HL-60 (cell line): ENCODE measurements around the gene PLA2G6.

Experiments used
- DNase-seq, 2 experiments: peaks; one replicate each; pipeline ENCODE4 v3.0.0-alpha.2; 2010 to 2020; ENCODE audit warnings: low read depth in 1 of 2, low spot score in 1 of 2
- H3K27ac ChIP-seq: fragments of 250-450 bp; sonication (Bioruptor Pico); replicated peaks from 2 replicates; pipeline ENCODE4 v1.5.1; 2020; ENCODE audit warnings: mild to moderate bottlenecking, moderate library complexity
- H3K27me3 ChIP-seq: fragments of 250-450 bp; sonication (Bioruptor Pico); 2 replicates; pipeline ENCODE4 v1.5.1; 2021; ENCODE audit warnings: mild to moderate bottlenecking, moderate library complexity; ENCODE audit not compliant: insufficient read depth, poor library complexity, severe bottlenecking
- H3K4me3 ChIP-seq: replicated peaks from 2 replicates; pipeline ENCODE4 v1.5.1; 2011; ENCODE audit warnings: mild to moderate bottlenecking, control low read depth, low read length; ENCODE audit not compliant: insufficient read depth
- GABPA ChIP-seq: IDR thresholded peaks from 2 replicates; pipeline ENCODE4 v1.6.1; 2012; ENCODE audit warnings: low read depth
- POLR2AphosphoS5 ChIP-seq: IDR thresholded peaks from 2 replicates; pipeline ENCODE4 v1.6.1; 2012; ENCODE audit warnings: low read depth
- SPI1 ChIP-seq: IDR thresholded peaks from 2 replicates; pipeline ENCODE4 v1.6.1; 2012; ENCODE audit warnings: low read depth, mild to moderate bottlenecking, borderline replicate concordance
- TF ChIP-seq, protein P1 (sequence below): IDR thresholded peaks from one replicate; pipeline ENCODE4 v1.5.1; 2011; ENCODE audit warnings: low read length, control low read depth, inconsistent platforms; ENCODE audit not compliant: insufficient read depth
- TF ChIP-seq, protein P2 (sequence below): IDR thresholded peaks from 2 replicates; pipeline ENCODE4 v1.6.1; 2012; ENCODE audit warnings: low read depth; ENCODE audit not compliant: insufficient replicate concordance

PLA2G6 gene

DNA sequence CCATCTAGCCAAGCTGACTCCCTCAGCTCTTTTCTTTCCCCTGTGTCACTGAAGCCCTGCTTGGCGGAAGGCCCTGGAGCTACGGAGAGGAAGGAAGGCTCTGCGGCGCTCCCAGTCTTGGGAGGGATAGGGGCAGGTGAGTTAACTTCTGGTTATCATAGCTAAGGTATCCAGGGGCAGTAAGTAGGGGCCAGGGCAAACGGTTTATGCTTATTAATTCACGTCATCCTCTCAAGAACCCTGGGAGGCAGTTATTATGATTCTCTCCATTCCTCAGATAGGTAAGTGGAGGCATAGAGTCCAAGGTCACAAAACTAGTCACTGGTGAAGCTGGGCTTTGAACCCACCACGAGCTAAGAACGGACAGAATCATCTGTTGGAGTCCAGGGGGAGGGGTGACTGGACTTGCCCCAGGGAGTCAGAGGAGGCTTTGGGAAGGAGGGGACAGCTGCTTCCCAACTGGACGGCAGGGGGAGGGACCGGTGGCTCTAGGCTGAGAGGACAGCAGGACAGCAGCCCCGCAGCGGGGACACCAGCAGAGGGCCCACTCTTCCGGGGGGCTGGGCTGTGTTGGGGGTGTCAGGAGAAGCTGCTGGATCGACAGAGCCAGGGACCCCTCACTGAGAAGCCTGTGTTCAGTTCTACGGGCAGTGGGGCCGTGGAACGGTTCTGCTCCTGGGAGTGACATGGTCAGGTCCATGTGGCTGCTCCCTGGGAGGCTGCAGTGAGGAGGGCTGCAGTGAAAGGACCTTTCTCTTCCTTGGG, 74.6 kb downstream of the PLA2G6 start:
- H3K27ac ChIP-seq: no peak overlapping the region
- TF ChIP-seq, protein P1, sequence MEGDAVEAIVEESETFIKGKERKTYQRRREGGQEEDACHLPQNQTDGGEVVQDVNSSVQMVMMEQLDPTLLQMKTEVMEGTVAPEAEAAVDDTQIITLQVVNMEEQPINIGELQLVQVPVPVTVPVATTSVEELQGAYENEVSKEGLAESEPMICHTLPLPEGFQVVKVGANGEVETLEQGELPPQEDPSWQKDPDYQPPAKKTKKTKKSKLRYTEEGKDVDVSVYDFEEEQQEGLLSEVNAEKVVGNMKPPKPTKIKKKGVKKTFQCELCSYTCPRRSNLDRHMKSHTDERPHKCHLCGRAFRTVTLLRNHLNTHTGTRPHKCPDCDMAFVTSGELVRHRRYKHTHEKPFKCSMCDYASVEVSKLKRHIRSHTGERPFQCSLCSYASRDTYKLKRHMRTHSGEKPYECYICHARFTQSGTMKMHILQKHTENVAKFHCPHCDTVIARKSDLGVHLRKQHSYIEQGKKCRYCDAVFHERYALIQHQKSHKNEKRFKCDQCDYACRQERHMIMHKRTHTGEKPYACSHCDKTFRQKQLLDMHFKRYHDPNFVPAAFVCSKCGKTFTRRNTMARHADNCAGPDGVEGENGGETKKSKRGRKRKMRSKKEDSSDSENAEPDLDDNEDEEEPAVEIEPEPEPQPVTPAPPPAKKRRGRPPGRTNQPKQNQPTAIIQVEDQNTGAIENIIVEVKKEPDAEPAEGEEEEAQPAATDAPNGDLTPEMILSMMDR: no peak
- TF ChIP-seq GABPA: no peak
- no peak for TF ChIP-seq POLR2AphosphoS5
- TF ChIP-seq, protein P2, sequence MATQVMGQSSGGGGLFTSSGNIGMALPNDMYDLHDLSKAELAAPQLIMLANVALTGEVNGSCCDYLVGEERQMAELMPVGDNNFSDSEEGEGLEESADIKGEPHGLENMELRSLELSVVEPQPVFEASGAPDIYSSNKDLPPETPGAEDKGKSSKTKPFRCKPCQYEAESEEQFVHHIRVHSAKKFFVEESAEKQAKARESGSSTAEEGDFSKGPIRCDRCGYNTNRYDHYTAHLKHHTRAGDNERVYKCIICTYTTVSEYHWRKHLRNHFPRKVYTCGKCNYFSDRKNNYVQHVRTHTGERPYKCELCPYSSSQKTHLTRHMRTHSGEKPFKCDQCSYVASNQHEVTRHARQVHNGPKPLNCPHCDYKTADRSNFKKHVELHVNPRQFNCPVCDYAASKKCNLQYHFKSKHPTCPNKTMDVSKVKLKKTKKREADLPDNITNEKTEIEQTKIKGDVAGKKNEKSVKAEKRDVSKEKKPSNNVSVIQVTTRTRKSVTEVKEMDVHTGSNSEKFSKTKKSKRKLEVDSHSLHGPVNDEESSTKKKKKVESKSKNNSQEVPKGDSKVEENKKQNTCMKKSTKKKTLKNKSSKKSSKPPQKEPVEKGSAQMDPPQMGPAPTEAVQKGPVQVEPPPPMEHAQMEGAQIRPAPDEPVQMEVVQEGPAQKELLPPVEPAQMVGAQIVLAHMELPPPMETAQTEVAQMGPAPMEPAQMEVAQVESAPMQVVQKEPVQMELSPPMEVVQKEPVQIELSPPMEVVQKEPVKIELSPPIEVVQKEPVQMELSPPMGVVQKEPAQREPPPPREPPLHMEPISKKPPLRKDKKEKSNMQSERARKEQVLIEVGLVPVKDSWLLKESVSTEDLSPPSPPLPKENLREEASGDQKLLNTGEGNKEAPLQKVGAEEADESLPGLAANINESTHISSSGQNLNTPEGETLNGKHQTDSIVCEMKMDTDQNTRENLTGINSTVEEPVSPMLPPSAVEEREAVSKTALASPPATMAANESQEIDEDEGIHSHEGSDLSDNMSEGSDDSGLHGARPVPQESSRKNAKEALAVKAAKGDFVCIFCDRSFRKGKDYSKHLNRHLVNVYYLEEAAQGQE: no peak
- no peak for TF ChIP-seq SPI1

DNA sequence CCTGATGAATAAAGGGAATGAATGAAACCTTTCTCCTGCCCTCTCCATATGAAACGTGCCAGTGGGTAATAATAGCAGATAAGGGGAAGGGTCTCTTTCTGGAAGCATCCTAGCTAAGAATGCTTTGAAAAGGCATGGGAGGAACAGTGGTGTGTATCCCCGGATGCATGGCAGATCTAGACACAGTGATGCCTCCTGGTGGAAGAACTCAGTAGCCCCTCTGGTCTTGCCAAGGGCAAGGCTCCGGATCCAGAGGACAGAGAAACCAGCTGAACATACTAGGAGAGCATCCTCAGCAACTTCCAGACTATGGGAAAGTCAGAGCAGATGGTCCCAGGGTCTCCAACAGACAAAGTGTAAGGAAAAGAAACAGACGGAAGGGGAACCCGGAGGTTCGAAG, 77.5 kb downstream of the PLA2G6 start:
- Histone ChIP-seq H3K27me3 (no peaks in the 10 kb centered on the region), H3K27ac (no peak overlapping the region), H3K4me3 (no peak overlapping the region)
- TF ChIP-seq, protein P1: peak; percentile 63
- no peak for TF ChIP-seq SPI1
- peak; percentile 14 to 48 for DNase-seq

More for the DNA sequence above, 74.6 kb downstream of the PLA2G6 start:
- no peak for DNase-seq
- no peaks in the 10 kb centered on the region for H3K27me3 ChIP-seq
- H3K4me3 ChIP-seq: no peak overlapping the region

DNA sequence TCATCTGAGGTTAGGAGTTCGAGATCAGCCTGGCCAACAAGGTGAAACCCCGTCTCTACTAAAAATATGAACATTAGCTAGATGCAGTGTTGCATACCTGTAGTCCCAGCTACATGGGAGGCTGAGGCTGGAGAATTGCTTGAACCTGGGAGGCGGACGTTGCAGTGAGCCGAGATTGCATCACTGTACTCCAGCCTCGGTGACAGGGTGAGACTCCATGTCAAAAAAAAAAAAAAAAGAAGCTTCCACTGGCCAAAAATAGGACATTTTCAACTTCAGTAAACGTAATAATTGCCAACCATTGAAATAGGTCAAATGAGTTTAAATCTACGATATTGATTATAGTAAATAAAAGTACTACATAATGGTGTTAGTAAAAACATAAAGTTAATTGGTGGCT, 78.0 kb downstream of the PLA2G6 start:
- no peak overlapping the region for H3K27ac ChIP-seq
- H3K27me3 ChIP-seq: no peaks in the 10 kb centered on the region
- no peak overlapping the region for H3K4me3 ChIP-seq
- no peak for TF ChIP-seq SPI1
- TF ChIP-seq, protein P1: no peak
- TF ChIP-seq POLR2AphosphoS5: no peak
- TF ChIP-seq, protein P2: no peak
- TF ChIP-seq GABPA: no peak
- no peak for DNase-seq
